ENCODE measurements around the gene KRT73. TPM values are rescaled to one million over a fixed set of nuclear protein-coding genes. Genes with fewer than 3 reads are reported as not detected.
A peak's percentile ranks its signal among the peaks of the same experiment; 100 is the strongest.

KRT73 gene
- total and polyA plus RNA-seq, 2 of the 8 experiments (the other 6 are each of a cell fraction or from before 2014, with no cell fraction given), result not detected

- H3K4me2 ChIP-seq (ENCODE audit: insufficient read depth in 1 of 2, low read depth in 2 of 2, low read length in 2 of 2), result no peak overlapping the region
- H2BK12ac ChIP-seq (ENCODE audit: low read depth, low read length), result no peak overlapping the region
- H3K27ac ChIP-seq (ENCODE audit: low read depth, low read length), result no peak overlapping the region
- no peak overlapping the region for H2BK20ac ChIP-seq (ENCODE audit: low read length)
- H3K9me3 ChIP-seq (ENCODE audit: insufficient read depth in 2 of 2, low read depth in 1 of 2, low read length in 1 of 2), result no peaks in the 10 kb centered on the region
- no peaks in the 10 kb centered on the region; a peak in 1 of 7 replicates for H3K27me3 ChIP-seq (replicated peaks in 1 of 4; ENCODE audit: control insufficient read depth in 3 of 4, extremely low read depth in 1 of 4, insufficient read depth in 3 of 4, low read length in 3 of 4)
- H3K56ac ChIP-seq (replicated peaks; ENCODE audit: insufficient read length, low read depth, low read length), result no peak overlapping the region
- H3K79me2 ChIP-seq (ENCODE audit: control insufficient read depth in 1 of 2, insufficient read depth in 2 of 2, low read length in 2 of 2), result no peaks in the 10 kb centered on the region
- no peak overlapping the region for H4K5ac ChIP-seq (ENCODE audit: insufficient read length, low read depth, low read length)
- no peaks in the 10 kb centered on the region for H4K20me1 ChIP-seq (replicated peaks in 1 of 2; ENCODE audit: control insufficient read depth in 1 of 2, insufficient read depth in 2 of 2, low read length in 2 of 2)
- no peak overlapping the region for H3K4ac ChIP-seq (replicated peaks; ENCODE audit: insufficient read length, low read depth, low read length)
- H3K23ac ChIP-seq (ENCODE audit: insufficient read length), result no peak overlapping the region
- H2BK15ac ChIP-seq (ENCODE audit: low read length), result no peak overlapping the region
- peak in 1 of 2 experiments; percentile 35 for DNase-seq (ENCODE audit: low read depth in 1 of 2, low spot score in 2 of 2)
- no peak overlapping the region for H4K91ac ChIP-seq (replicated peaks; ENCODE audit: insufficient read length, low read length)
- H2AK5ac ChIP-seq (ENCODE audit: low read depth, low read length), result no peak overlapping the region
- H3K79me1 ChIP-seq (ENCODE audit: low read depth, low read length), result no peaks in the 10 kb centered on the region
- no peaks in the 10 kb centered on the region for H3K23me2 ChIP-seq (ENCODE audit: low read depth, low read length)
- H3K4me3 ChIP-seq (ENCODE audit: extremely low read depth in 1 of 4, insufficient read depth in 2 of 4, low read depth in 3 of 4, low read length in 4 of 4), result no peak overlapping the region
- no peak overlapping the region for H3K18ac ChIP-seq (ENCODE audit: extremely low read depth, low read length)
- ChIA-PET CTCF (ENCODE audit: partially characterized antibody) (interaction anchor here (0.6 to 1.4 kb wide), 5 partner anchors 21 to 1449 kb away, joined by 3 read pairs; no protein-coding TSS in a partner anchor), POLR2A (ENCODE audit: partially characterized antibody) (no interaction called here)
- WGBS, 2 experiments (ENCODE audit: extremely low coverage in 1 of 2, insufficient coverage in 1 of 2, insufficient read length in 1 of 2, insufficient replicate concordance in 2 of 2, low coverage in 1 of 2, low lambda C conversion rate in 2 of 2, missing lambda C conversion rate in 1 of 2), result 91% methylated on average over 6 of the region's 6 CpGs; no CpG with 5 or more reads in 1 of the 2 experiments
- no peak overlapping the region for H4K8ac ChIP-seq (ENCODE audit: extremely low read depth, insufficient read depth, low read length)
- H3K14ac ChIP-seq (ENCODE audit: insufficient read length), result no peak overlapping the region
- H2BK120ac ChIP-seq (replicated peaks; ENCODE audit: low read depth, low read length), result no peak overlapping the region
- H2BK5ac ChIP-seq (ENCODE audit: low read depth, low read length), result no peak overlapping the region
- H3K9ac ChIP-seq (replicated peaks in 1 of 4; ENCODE audit: extremely low read depth in 1 of 4, low read depth in 3 of 4, low read length in 3 of 4), result no peak overlapping the region
- FAIRE-seq, result no peak
- no peaks in the 10 kb centered on the region for H3K36me3 ChIP-seq (ENCODE audit: control insufficient read depth in 2 of 4, insufficient read depth in 4 of 4, low read length in 3 of 4)
- H3K4me1 ChIP-seq (replicated peaks in 1 of 4; ENCODE audit: control insufficient read depth in 3 of 4, insufficient read depth in 4 of 4, low read length in 3 of 4), result no peaks in the 10 kb centered on the region
- H2AFZ ChIP-seq (ENCODE audit: low read length), result no peak overlapping the region
- no peak for TF ChIP-seq HDAC2 (IDR thresholded peaks at IDR 0.05; ENCODE audit: borderline replicate concordance in 1 of 2, low read depth in 2 of 2, low read length in 2 of 2)
- no peak for TF ChIP-seq ZNF274 (IDR thresholded peaks at IDR 0.05; ENCODE audit: borderline replicate concordance, extremely low read depth, low read length)
- TF ChIP-seq ASH2L (IDR thresholded peaks at IDR 0.05; ENCODE audit: low read length), result no peak
- TF ChIP-seq CTCF (IDR thresholded peaks at IDR 0.05; ENCODE audit: control extremely low read depth in 1 of 3, insufficient read depth in 1 of 3, low read depth in 1 of 3, low read length in 3 of 3), result no peak
- TF ChIP-seq MAX (IDR thresholded peaks at IDR 0.05), result no peak
- TF ChIP-seq EZH2 (IDR thresholded peaks at IDR 0.05; ENCODE audit: low read depth, low read length, severe bottlenecking), result no peak
- no peak for TF ChIP-seq SAP30 (IDR thresholded peaks at IDR 0.05; ENCODE audit: insufficient read depth, insufficient replicate concordance, low read length)
These were observed 17.8 kb upstream of the KRT73 start for GRCh38 chr12:52636189-52636588.

Data from H1 (cell line).